Prostate gland (tissue), 2 donors: Measurements from ENCODE around the gene RFTN1. TPM values are rescaled to one million over a fixed set of nuclear protein-coding genes. Genes with fewer than 3 reads are reported as not detected.

Experiments
- DNase-seq: peaks from one replicate; pipeline ENCODE4 v3.0.0-alpha.2; 2019; ENCODE audit warnings: low spot score
- H3K27ac ChIP-seq, 2 donors: fragments of 200-600 bp; sonication (generic); 2 replicates each; pipeline ENCODE4 v1.5.1; 2017 to 2019
- H3K27me3 ChIP-seq: fragments of 200-600 bp; sonication (generic); replicated peaks from 2 replicates; pipeline ENCODE4 v1.5.1; 2019; ENCODE audit not compliant: insufficient read depth
- H3K36me3 ChIP-seq, 2 donors: fragments of 200-600 bp; sonication (generic); 1 replicate in 1 of 2; 2 replicates in 1 of 2; pipeline versions ENCODE4 v1.5.1 to v1.8.1; 2017 to 2019
- H3K4me1 ChIP-seq: fragments of 200-600 bp; sonication (generic); replicated peaks from 2 replicates; pipeline ENCODE4 v1.5.1; 2019
- H3K4me3 ChIP-seq, 2 donors: fragments of 200-600 bp; sonication (generic); 2 replicates each; pipeline ENCODE4 v1.5.1; 2017 to 2019
- H3K9me3 ChIP-seq: fragments of 200-600 bp; sonication (generic); 2 replicates; pipeline ENCODE4 v1.5.1; 2017
- POLR2A ChIP-seq: fragments of 450-650 bp; IDR thresholded peaks from one replicate; pipeline ENCODE4 v1.6.1; 2016; ENCODE audit warnings: antibody characterized with exemption, mild to moderate bottlenecking
- POLR2AphosphoS5 ChIP-seq: sonication (generic); formaldehyde crosslinking; IDR thresholded peaks from one replicate; pipeline ENCODE4 v1.6.1; 2017; ENCODE audit warnings: antibody characterized with exemption
- WGBS: methylation state at CpG from one replicate; pipeline ENCODE4 v1.1.5; 2018; 5-methylcytosine and 5-hydroxymethylcytosine counted together
- intact Hi-C: fragments of 100-400 bp; cut with DNase I; formaldehyde crosslinking; loops from one replicate; pipeline ENCODE4 v1.14.2; 2022
- total RNA-seq, 2 donors: library from RNA; depleted of rRNA; stranded (reverse); fragments of >200 nt; gene quantifications; one replicate each; pipeline ENCODE4 v1.1.0, GENCODE V29; 2016
- TF ChIP-seq, protein P1 (sequence below), 4 experiments: fragments of 200-600 bp in 2 of 4; fragments of 450-650 bp in 2 of 4; sonication (generic) in 2 of 4; IDR thresholded peaks; 1 replicate in 3 of 4; 2 replicates in 1 of 4; pipeline ENCODE4 v1.5.1; 2016 to 2019; ENCODE audit warnings: antibody characterized with exemption in 4 of 4, mild to moderate bottlenecking in 2 of 4, moderate library complexity in 2 of 4

The RFTN1 gene
- total RNA-seq, 2 donors from 2014 or later, result 7.4 to 16.1 TPM

DNA sequence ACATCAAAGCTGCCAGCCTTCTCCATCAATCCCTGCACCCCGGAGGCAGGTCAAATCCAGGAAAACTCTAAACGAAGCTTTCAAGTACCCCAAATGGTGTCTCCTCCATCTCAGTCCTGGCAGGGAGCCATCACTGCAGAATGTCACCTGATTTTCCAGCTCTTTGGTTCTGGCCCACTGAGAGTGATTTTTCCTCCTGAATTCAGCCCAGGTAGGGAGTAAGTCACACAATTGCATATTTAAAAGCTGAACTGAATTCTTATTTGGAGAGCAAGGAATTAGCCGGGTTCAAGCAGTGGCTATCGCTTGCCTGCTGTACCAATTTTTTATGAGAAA lies 5.3 kb downstream of the RFTN1 start:
- intact Hi-C loops, result no loop called here
- no peaks in the 10 kb centered on the region for H3K9me3 ChIP-seq
- 53% methylated on average over 4 of the region's 4 CpGs for WGBS
- no peak for DNase-seq
- peaks cover 4% of the 10 kb centered on the region for H3K27me3 ChIP-seq
- H3K27ac ChIP-seq, result no peak overlapping the region
- no peaks in the 10 kb centered on the region for H3K36me3 ChIP-seq
- no peak overlapping the region for H3K4me3 ChIP-seq
- H3K4me1 ChIP-seq, result no peaks in the 10 kb centered on the region
- no peak for TF ChIP-seq POLR2AphosphoS5
- TF ChIP-seq, protein P1, sequence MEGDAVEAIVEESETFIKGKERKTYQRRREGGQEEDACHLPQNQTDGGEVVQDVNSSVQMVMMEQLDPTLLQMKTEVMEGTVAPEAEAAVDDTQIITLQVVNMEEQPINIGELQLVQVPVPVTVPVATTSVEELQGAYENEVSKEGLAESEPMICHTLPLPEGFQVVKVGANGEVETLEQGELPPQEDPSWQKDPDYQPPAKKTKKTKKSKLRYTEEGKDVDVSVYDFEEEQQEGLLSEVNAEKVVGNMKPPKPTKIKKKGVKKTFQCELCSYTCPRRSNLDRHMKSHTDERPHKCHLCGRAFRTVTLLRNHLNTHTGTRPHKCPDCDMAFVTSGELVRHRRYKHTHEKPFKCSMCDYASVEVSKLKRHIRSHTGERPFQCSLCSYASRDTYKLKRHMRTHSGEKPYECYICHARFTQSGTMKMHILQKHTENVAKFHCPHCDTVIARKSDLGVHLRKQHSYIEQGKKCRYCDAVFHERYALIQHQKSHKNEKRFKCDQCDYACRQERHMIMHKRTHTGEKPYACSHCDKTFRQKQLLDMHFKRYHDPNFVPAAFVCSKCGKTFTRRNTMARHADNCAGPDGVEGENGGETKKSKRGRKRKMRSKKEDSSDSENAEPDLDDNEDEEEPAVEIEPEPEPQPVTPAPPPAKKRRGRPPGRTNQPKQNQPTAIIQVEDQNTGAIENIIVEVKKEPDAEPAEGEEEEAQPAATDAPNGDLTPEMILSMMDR (IDR thresholded peaks at IDR 0.05), result no peak
- no peak for TF ChIP-seq POLR2A

DNA sequence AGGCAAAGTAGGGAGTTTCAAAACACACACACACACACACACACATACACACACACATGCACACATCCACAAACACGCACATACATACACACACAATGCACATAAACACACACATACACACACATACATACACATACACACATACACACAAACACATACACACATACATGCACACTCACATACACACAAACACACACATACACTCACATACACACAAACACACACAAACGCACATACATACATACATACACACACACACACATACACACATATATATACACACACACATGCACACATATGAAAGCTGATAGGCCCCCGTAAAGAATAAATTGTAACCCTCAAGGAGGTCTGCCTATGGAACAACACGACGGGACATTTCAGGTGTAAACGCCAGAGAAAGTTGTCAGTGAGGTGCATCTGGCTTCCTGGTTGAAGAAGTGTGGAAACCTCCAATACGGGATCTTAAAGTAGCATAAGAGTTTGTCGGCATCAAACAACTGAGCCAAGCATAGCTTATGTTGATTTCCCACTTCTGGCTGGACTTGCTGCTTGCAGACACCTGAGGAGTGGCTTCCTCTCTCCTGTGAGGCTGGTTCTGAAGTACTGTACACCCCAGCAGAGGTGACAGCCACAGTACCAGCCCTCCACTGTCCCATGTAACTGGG lies 5.8 kb downstream of the RFTN1 start:
- H3K36me3 ChIP-seq, result no peaks in the 10 kb centered on the region
- peaks cover under 1% of the 10 kb centered on the region for H3K27me3 ChIP-seq
- no peak for TF ChIP-seq POLR2AphosphoS5
- TF ChIP-seq POLR2A, result no peak
- TF ChIP-seq, protein P1 (IDR thresholded peaks at IDR 0.05), result no peak
- 90% methylated on average over 8 of the region's 8 CpGs for WGBS
- H3K9me3 ChIP-seq, result no peaks in the 10 kb centered on the region
- no peak overlapping the region for H3K27ac ChIP-seq
- no peaks in the 10 kb centered on the region for H3K4me1 ChIP-seq
- H3K4me3 ChIP-seq, result no peak overlapping the region
- intact Hi-C loops, result no loop called here
- no peak for DNase-seq

DNA sequence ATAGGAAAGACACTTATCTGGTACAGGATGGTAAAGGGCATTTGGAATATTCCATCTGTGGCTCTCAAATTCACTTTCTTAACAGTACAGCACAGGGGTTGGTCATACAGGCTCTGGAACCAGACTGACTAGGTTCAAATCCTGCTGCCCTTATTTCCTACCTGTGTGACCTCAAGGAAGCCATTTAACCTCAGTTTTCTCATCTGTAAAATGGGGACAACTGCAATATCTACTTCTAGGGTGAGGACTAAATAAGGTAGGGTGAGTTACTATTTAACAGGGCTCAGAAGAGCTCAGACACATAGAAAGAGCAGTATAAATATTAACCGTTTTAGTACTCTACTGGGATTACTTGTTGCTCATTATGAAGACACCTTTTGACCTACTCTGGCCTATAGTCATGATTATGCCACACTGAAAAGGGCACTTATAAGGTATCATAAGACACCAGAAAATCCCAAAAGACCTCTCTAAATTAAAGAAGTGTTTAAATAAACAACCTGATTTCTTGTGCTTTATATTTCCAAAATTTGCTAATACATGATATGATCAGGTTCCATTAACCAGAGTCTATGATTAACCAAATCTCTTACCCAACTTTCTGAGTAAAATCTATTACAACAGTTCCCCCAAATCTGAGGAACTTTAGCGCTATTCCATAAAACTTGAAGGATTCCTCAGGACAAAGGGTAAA lies 6.5 kb downstream of the RFTN1 start:
- TF ChIP-seq, protein P1 (IDR thresholded peaks at IDR 0.05), result no peak
- intact Hi-C loops, result no loop called here
- Histone ChIP-seq H3K4me3 (no peak overlapping the region), H3K36me3 (no peaks in the 10 kb centered on the region), H3K27ac (no peak overlapping the region), H3K27me3 (no peaks in the 10 kb centered on the region), H3K4me1 (no peaks in the 10 kb centered on the region), H3K9me3 (no peaks in the 10 kb centered on the region)
- WGBS, result 99% methylated on average over 2 of the region's 2 CpGs
- no peak for DNase-seq

DNA sequence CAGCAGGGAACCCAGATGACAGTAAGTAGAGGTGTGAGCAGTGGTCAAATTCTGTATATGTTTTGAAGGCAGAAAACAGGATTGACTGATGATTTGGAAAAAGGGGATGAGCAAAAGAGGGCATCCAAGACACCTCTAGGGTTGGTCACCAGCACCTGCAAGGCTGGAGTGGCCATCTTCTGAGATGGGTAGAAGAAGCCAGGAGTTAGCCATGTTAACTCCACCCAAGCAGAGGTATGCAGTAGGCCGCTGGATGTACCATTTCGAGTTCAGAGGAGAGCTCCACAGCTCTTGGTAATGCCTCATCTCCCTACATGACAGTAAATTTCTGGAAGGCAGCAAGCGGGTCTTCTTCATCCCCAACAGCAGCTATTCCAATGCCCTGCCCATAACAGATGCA lies 7.0 kb downstream of the RFTN1 start:
- H3K4me1 ChIP-seq, result no peaks in the 10 kb centered on the region
- intact Hi-C loops, result no loop called here
- TF ChIP-seq, protein P1 (IDR thresholded peaks at IDR 0.05), result no peak
- TF ChIP-seq POLR2A (no peak), POLR2AphosphoS5 (no peak)

DNA sequence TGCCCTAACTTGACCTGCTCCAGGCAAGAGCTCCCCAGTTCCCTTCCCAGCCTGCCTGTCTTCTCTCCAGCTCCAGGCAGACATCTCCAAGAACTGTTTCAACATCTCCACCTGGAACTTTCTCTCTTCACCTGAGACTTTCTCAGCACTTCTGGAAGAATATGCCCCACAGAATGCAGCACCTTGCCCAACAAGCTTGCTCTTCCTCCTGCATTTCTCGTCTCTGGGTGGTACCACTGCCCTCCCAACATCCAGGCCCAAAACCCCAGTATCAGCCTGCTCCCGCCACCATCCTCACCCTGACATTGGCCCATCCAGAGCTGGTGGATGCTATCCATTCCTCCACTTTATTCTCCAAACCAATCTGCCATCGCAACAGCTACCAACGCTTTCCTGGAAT lies 8.8 kb downstream of the RFTN1 start:
- H3K27me3 ChIP-seq, result no peaks in the 10 kb centered on the region
- H3K4me3 ChIP-seq, result no peak overlapping the region
- H3K27ac ChIP-seq, result no peak overlapping the region
- WGBS, result 96% methylated on average over 4 of the region's 4 CpGs
- H3K4me1 ChIP-seq, result no peaks in the 10 kb centered on the region
- no peak for DNase-seq
- no peaks in the 10 kb centered on the region for H3K9me3 ChIP-seq
- no peak for TF ChIP-seq POLR2A
- TF ChIP-seq, protein P1 (IDR thresholded peaks at IDR 0.05), result no peak
- TF ChIP-seq POLR2AphosphoS5, result no peak
- intact Hi-C loops, result no loop called here
- no peaks in the 10 kb centered on the region for H3K36me3 ChIP-seq

More for the DNA sequence above, 7.0 kb downstream of the RFTN1 start:
- H3K9me3 ChIP-seq, result no peaks in the 10 kb centered on the region
- H3K4me3 ChIP-seq, result no peak overlapping the region
- DNase-seq, result no peak
- no peaks in the 10 kb centered on the region for H3K27me3 ChIP-seq
- no peak overlapping the region for H3K27ac ChIP-seq
- 95% methylated on average over 3 of the region's 3 CpGs for WGBS
- H3K36me3 ChIP-seq, result no peaks in the 10 kb centered on the region
